A549 (cell line): ENCODE measurements around the gene TIGD3. TPM values are rescaled to one million over a fixed set of nuclear protein-coding genes. Genes with fewer than 3 reads are reported as not detected.

Source experiments
- ATAC-seq, 2 experiments: fragments of 200-7000 bp in 1 of 2; fragments of >200 bp in 1 of 2; cut with Nextera tagmentation in 1 of 2; cut with Tn5 transposase in 1 of 2; 3 replicates each; pipeline versions ENCODE4 v1.8.0 to v1.9.1; 2018 to 2020; ENCODE audit warnings: mild to moderate bottlenecking in 1 of 2, moderate library complexity in 1 of 2
- CTCF ChIA-PET: fragments of 300-600 bp; sonication (Branson Sonifier 250); formaldehyde crosslinking; extraction: SDS; loops from one replicate; lab custom pipeline; 2021; ENCODE audit warnings: antibody characterized with exemption, inconsistent platforms; lab: Yijun Ruan, JAX
- POLR2A ChIA-PET: fragments of 350-600 bp; formaldehyde crosslinking; extraction: SDS; loops from one replicate; lab custom pipeline; 2021; ENCODE audit warnings: antibody characterized with exemption, inconsistent platforms; lab: Yijun Ruan, JAX
- DNase-seq, 2 experiments: peaks; one replicate each; pipeline versions ENCODE4 v3.0.0 to v3.0.0-alpha.2; 2011 to 2016; ENCODE audit warnings: low read depth in 1 of 2, low spot score in 1 of 2
- FAIRE-seq: peaks from 2 replicates; lab custom pipeline; 2011; peaks lifted over from hg19 to GRCh38; lab: Jason Lieb, UNC
- H3K27ac ChIP-seq, 2 experiments: fragments of >200 bp; sonication (Bioruptor Twin); formaldehyde crosslinking; 3 replicates each; pipeline ENCODE4 v1.5.1; 2016 to 2017
- H3K4me1 ChIP-seq: fragments of >200 bp; sonication (Bioruptor Twin); formaldehyde crosslinking; 3 replicates; pipeline ENCODE4 v1.6.1; 2016
- H3K4me2 ChIP-seq: fragments of >200 bp; sonication (Bioruptor Twin); formaldehyde crosslinking; 3 replicates; pipeline ENCODE4 v1.6.1; 2016
- H3K4me3 ChIP-seq: fragments of >200 bp; sonication (Bioruptor Twin); formaldehyde crosslinking; 3 replicates; pipeline ENCODE4 v1.5.1; 2016
- H3K9me3 ChIP-seq: fragments of >200 bp; sonication (Bioruptor Twin); formaldehyde crosslinking; 3 replicates; pipeline ENCODE4 v1.6.1; 2016
- CBX8 ChIP-seq: fragments of 200-600 bp; sonication (generic); IDR thresholded peaks from 2 replicates; pipeline ENCODE4 v1.6.1; 2016
- CHD4 ChIP-seq: fragments of 200-600 bp; sonication (generic); IDR thresholded peaks from 2 replicates; pipeline ENCODE4 v1.6.1; 2016; ENCODE audit warnings: antibody characterized with exemption, mild to moderate bottlenecking, borderline replicate concordance
- ESRRA ChIP-seq: fragments of 150-350 bp; IDR thresholded peaks from 2 replicates; pipeline ENCODE4 v1.6.1; 2014; ENCODE audit warnings: mild to moderate bottlenecking, low read length, borderline replicate concordance
- FOSB ChIP-seq: fragments of 250-450 bp; sonication (Bioruptor Pico); IDR thresholded peaks from 2 replicates; pipeline ENCODE4 v1.5.0; 2020; ENCODE audit warnings: mild to moderate bottlenecking, moderate library complexity
- FOSL2 ChIP-seq, 2 experiments: fragments of 450-650 bp in 1 of 2; fragments of >200 bp in 1 of 2; sonication (Bioruptor Twin) in 1 of 2; formaldehyde crosslinking; IDR thresholded peaks; 2 replicates each; pipeline versions ENCODE4 v1.5.0 to v1.6.1; 2016 to 2020; ENCODE audit warnings: mild to moderate bottlenecking in 1 of 2, moderate library complexity in 1 of 2
- FOXS1 ChIP-seq: fragments of 250-450 bp; sonication (Bioruptor Pico); IDR thresholded peaks from 2 replicates; pipeline ENCODE4 v1.5.0; 2020; ENCODE audit warnings: mild to moderate bottlenecking, moderate library complexity
- HEYL ChIP-seq: fragments of 250-450 bp; sonication (Bioruptor Pico); IDR thresholded peaks from 2 replicates; pipeline ENCODE4 v1.8.0; 2021; ENCODE audit warnings: mild to moderate bottlenecking, moderate library complexity
- HOXB13 ChIP-seq: fragments of 250-450 bp; sonication (Bioruptor Pico); IDR thresholded peaks from 2 replicates; pipeline ENCODE4 v1.5.0; 2020; ENCODE audit warnings: low read depth, mild to moderate bottlenecking, moderate library complexity
- HOXB5 ChIP-seq: fragments of 250-450 bp; sonication (Bioruptor Pico); IDR thresholded peaks from 2 replicates; pipeline ENCODE4 v1.5.0; 2020; ENCODE audit warnings: mild to moderate bottlenecking, moderate library complexity
- JUNB ChIP-seq: fragments of >200 bp; sonication (Bioruptor Twin); formaldehyde crosslinking; IDR thresholded peaks from 2 replicates; pipeline ENCODE4 v1.6.1; 2016
- KDM5A ChIP-seq: fragments of 200-600 bp; sonication (generic); IDR thresholded peaks from 2 replicates; pipeline ENCODE4 v1.6.1; 2016; ENCODE audit warnings: antibody characterized with exemption, mild to moderate bottlenecking
- MYC ChIP-seq: IDR thresholded peaks from 2 replicates; pipeline ENCODE4 v1.6.1; 2012; ENCODE audit warnings: mild to moderate bottlenecking, inconsistent platforms, low read length, improper control_type of control experiment, borderline replicate concordance
- NFE2L2 ChIP-seq: fragments of 150-350 bp; conservative IDR thresholded peaks from 2 replicates; pipeline ENCODE4 v1.6.1; 2014; ENCODE audit warnings: low read length
- NPAS2 ChIP-seq: fragments of 250-450 bp; sonication (Bioruptor Pico); IDR thresholded peaks from 2 replicates; pipeline ENCODE4 v1.8.0; 2022; ENCODE audit warnings: mild to moderate bottlenecking, moderate library complexity, borderline replicate concordance
- NR3C1 ChIP-seq: fragments of >200 bp; sonication (Bioruptor Twin); formaldehyde crosslinking; IDR thresholded peaks from 3 replicates; pipeline ENCODE4 v1.6.1; 2017
- POLR2A ChIP-seq: IDR thresholded peaks from 2 replicates; pipeline ENCODE4 v1.6.1; 2012; ENCODE audit warnings: mild to moderate bottlenecking, low read length
- POLR2AphosphoS2 ChIP-seq: conservative IDR thresholded peaks from 2 replicates; pipeline ENCODE4 v1.6.1; 2012; ENCODE audit warnings: low read length, improper control_type of control experiment, inconsistent platforms
- RARB ChIP-seq: fragments of 250-450 bp; sonication (Bioruptor Pico); IDR thresholded peaks from 2 replicates; pipeline ENCODE4 v1.8.0; 2021; ENCODE audit warnings: mild to moderate bottlenecking, moderate library complexity
- RCOR1 ChIP-seq: fragments of 150-350 bp; IDR thresholded peaks from 2 replicates; pipeline ENCODE4 v1.6.1; 2014; ENCODE audit warnings: antibody characterized with exemption, low read length, low read depth
- RNF2 ChIP-seq: fragments of 200-600 bp; sonication (generic); IDR thresholded peaks from 2 replicates; pipeline ENCODE4 v1.6.1; 2016; ENCODE audit warnings: low read depth, mild to moderate bottlenecking, antibody characterized with exemption, moderate library complexity, borderline replicate concordance
- SREBF2 ChIP-seq: fragments of 450-650 bp; IDR thresholded peaks from 2 replicates; pipeline ENCODE4 v1.6.1; 2014; ENCODE audit warnings: mild to moderate bottlenecking, moderate library complexity
- TFCP2L1 ChIP-seq: fragments of 250-450 bp; sonication (Bioruptor Pico); IDR thresholded peaks from 2 replicates; pipeline ENCODE4 v1.5.0; 2021; ENCODE audit warnings: mild to moderate bottlenecking
- TP53 ChIP-seq: fragments of 250-450 bp; sonication (Bioruptor Pico); IDR thresholded peaks from 2 replicates; pipeline ENCODE4 v1.5.0; 2021; ENCODE audit warnings: mild to moderate bottlenecking, moderate library complexity
- ZNF302 ChIP-seq: fragments of 250-450 bp; sonication (Bioruptor Pico); IDR thresholded peaks from 2 replicates; pipeline ENCODE4 v1.9.0; 2021; ENCODE audit warnings: inconsistent platforms, mild to moderate bottlenecking, moderate library complexity
- WGBS: methylation state at CpG from one replicate; pipeline ENCODE4 v1.1.6; 2017; ENCODE audit errors: missing lambda C conversion rate; 5-methylcytosine and 5-hydroxymethylcytosine counted together
- polyA plus RNA-seq, 4 experiments: library from polyadenylated mRNA; depleted of rRNA in 3 of 4; stranded (reverse); fragments of >200 nt; fragmentation: RNase III in 1 of 4; extraction: RNeasy Plus Mini Kit Qiagen cat#74134 plus additional on column Dnase treatment in 1 of 4; gene quantifications; 2 replicates in 3 of 4; 3 replicates in 1 of 4; pipeline ENCODE4 v1.2.3, GENCODE V29; 2011 to 2017
- TF ChIP-seq, protein P1 (sequence below): fragments of 450-650 bp; IDR thresholded peaks from 2 replicates; pipeline ENCODE4 v1.6.1; 2014; ENCODE audit warnings: antibody characterized with exemption
- TF ChIP-seq, protein P2 (sequence below): IDR thresholded peaks from 2 replicates; pipeline ENCODE4 v1.6.1; 2012
- TF ChIP-seq, protein P3 (sequence below): IDR thresholded peaks from 2 replicates; pipeline ENCODE4 v1.6.1; 2012; ENCODE audit warnings: low read depth, borderline replicate concordance
- TF ChIP-seq, protein P4 (sequence below): fragments of >200 bp; sonication (Bioruptor Twin); formaldehyde crosslinking; IDR thresholded peaks from 2 replicates; pipeline ENCODE4 v1.6.1; 2016

The TIGD3 gene
- polyA plus RNA-seq, 2 of the 4 experiments (the other 2 are of a cell fraction): 0.37 to 0.66 TPM

DNA sequence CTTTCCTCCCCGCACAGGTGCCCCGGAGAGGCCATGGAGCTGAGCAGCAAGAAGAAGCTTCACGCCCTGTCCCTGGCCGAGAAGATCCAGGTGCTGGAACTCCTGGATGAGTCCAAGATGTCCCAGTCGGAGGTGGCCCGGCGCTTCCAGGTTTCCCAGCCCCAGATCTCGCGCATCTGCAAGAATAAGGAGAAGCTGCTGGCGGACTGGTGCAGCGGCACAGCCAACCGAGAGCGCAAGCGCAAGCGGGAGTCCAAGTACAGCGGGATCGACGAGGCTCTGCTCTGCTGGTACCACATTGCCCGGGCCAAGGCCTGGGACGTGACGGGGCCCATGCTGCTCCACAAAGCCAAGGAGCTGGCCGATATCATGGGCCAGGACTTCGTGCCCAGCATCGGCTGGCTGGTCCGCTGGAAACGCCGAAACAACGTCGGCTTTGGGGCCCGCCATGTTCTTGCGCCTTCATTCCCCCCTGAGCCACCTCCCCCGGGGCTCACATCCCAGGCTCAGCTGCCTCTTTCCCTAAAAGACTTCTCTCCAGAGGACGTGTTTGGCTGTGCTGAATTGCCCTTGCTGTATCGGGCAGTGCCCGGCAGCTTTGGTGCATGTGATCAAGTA, 1.3 kb downstream of the TIGD3 start:
- ATAC-seq (no peak), FAIRE-seq (no peak), DNase-seq (no peak)
- TF ChIP-seq CHD4 (no peak), TFCP2L1 (CRISPR knock-in tag) (no peak), RCOR1 (no peak), HOXB13 (CRISPR knock-in tag) (no peak), ZNF302 (CRISPR knock-in tag) (no peak), NPAS2 (CRISPR knock-in tag) (no peak), FOSB (CRISPR knock-in tag) (no peak), FOSL2 (IDR thresholded peaks at IDR 0.05) (no peak), FOSL2 (CRISPR knock-in tag; IDR thresholded peaks at IDR 0.05) (no peak), TP53 (CRISPR knock-in tag) (no peak), HOXB5 (CRISPR knock-in tag) (no peak), POLR2AphosphoS2 (no peak), SREBF2 (no peak), NR3C1 (no peak), ESRRA (no peak), POLR2A (no peak), JUNB (no peak)
- TF ChIP-seq, protein P1, sequence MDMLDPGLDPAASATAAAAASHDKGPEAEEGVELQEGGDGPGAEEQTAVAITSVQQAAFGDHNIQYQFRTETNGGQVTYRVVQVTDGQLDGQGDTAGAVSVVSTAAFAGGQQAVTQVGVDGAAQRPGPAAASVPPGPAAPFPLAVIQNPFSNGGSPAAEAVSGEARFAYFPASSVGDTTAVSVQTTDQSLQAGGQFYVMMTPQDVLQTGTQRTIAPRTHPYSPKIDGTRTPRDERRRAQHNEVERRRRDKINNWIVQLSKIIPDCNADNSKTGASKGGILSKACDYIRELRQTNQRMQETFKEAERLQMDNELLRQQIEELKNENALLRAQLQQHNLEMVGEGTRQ: no peak
- TF ChIP-seq, protein P2, sequence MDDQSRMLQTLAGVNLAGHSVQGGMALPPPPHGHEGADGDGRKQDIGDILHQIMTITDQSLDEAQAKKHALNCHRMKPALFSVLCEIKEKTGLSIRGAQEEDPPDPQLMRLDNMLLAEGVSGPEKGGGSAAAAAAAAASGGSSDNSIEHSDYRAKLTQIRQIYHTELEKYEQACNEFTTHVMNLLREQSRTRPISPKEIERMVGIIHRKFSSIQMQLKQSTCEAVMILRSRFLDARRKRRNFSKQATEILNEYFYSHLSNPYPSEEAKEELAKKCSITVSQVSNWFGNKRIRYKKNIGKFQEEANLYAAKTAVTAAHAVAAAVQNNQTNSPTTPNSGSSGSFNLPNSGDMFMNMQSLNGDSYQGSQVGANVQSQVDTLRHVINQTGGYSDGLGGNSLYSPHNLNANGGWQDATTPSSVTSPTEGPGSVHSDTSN: no peak
- H3K27ac ChIP-seq: no peak overlapping the region
- H3K4me1 ChIP-seq: 0 out of 3 replicates have a peak, but pooled peaks cover 4% of the 10 kb centered on the region
- no peaks in the 10 kb centered on the region for H3K9me3 ChIP-seq
- ChIA-PET CTCF (interaction anchor here (0.5 to 2.0 kb wide), 12 partner anchors 9 to 239 kb away, joined by 3 to 10 read pairs (median 3); partner anchors contain the start of genes CDC42EP2, SLC25A45 and ZNHIT2), POLR2A (interaction anchor here (0.6 kb wide), 1 partner anchor 198 kb away, joined by 3 read pairs; no protein-coding TSS in a partner anchor)
- 96% methylated on average over 35 of the region's 35 CpGs for WGBS
- H3K4me2 ChIP-seq: no peak overlapping the region; the same call in 2 of the 3 replicates
- H3K4me3 ChIP-seq: no peak overlapping the region

DNA sequence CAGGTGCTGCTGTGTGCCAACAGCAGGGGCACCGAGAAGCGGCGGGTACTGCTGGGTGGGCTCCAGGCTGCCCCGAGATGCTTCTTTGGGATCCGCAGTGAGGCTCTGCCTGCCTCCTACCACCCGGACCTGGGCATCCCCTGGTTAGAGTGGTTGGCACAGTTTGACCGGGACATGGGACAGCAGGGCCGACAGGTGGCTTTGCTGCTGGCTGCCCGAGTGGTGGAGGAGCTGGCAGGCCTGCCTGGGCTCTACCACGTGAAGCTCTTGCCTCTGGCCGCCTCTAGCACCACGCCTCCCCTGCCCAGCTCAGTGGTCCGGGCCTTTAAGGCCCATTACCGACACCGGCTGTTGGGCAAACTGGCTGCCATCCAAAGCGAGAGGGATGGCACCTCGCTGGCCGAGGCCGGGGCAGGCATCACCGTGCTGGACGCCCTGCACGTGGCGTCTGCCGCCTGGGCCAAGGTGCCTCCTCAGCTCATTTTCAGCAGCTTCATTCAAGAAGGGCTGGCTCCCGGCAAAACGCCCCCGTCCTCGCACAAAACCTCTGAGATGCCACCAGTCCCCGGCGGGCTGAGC, 1.9 kb downstream of the TIGD3 start:
- H3K4me2 ChIP-seq: no peak overlapping the region
- H3K4me3 ChIP-seq: no peak overlapping the region
- no peak for FAIRE-seq
- 93% methylated on average over 13 of the region's 30 CpGs for WGBS
- no peak for DNase-seq
- CTCF ChIA-PET: interaction anchor here (0.9 to 2.0 kb wide), 12 partner anchors 9 to 239 kb away, joined by 3 to 10 read pairs (median 3); partner anchors contain the start of genes CDC42EP2, SLC25A45 and ZNHIT2
- 0 out of 3 replicates have a peak, but pooled peaks cover 4% of the 10 kb centered on the region for H3K4me1 ChIP-seq
- POLR2A ChIA-PET: interaction anchor here (1.4 kb wide), 1 partner anchor 23 kb away, joined by 4 read pairs; the partner anchor contains the start of gene DPF2
- TF ChIP-seq RNF2: no peak
- no peak for TF ChIP-seq HEYL (CRISPR knock-in tag)
- no peak for TF ChIP-seq FOSB (CRISPR knock-in tag)
- no peak for TF ChIP-seq NFE2L2
- TF ChIP-seq TP53 (CRISPR knock-in tag): no peak
- no peak for TF ChIP-seq FOXS1 (CRISPR knock-in tag)
- TF ChIP-seq, protein P3, sequence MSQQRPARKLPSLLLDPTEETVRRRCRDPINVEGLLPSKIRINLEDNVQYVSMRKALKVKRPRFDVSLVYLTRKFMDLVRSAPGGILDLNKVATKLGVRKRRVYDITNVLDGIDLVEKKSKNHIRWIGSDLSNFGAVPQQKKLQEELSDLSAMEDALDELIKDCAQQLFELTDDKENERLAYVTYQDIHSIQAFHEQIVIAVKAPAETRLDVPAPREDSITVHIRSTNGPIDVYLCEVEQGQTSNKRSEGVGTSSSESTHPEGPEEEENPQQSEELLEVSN: no peak
- TF ChIP-seq RARB (CRISPR knock-in tag): no peak
- no peak for TF ChIP-seq CBX8
- TF ChIP-seq, protein P4, sequence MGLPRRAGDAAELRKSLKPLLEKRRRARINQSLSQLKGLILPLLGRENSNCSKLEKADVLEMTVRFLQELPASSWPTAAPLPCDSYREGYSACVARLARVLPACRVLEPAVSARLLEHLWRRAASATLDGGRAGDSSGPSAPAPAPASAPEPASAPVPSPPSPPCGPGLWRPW: no peak
- no peak for TF ChIP-seq KDM5A
- no peak for TF ChIP-seq MYC
- TF ChIP-seq, all 56 proteins: peak for 0
- Histone ChIP-seq H3K9me3 (no peaks in the 10 kb centered on the region), H3K27ac (no peak overlapping the region)
- ATAC-seq: no peak
